ENCODE measurements around the gene ISCU. TPM values are rescaled to one million over a fixed set of nuclear protein-coding genes. Genes with fewer than 3 reads are reported as not detected.

Gene ISCU
- polyA plus RNA-seq, 1 donor (not counting 4 experiments of a cell fraction or from before 2014, with no cell fraction given): 106 TPM

DNA sequence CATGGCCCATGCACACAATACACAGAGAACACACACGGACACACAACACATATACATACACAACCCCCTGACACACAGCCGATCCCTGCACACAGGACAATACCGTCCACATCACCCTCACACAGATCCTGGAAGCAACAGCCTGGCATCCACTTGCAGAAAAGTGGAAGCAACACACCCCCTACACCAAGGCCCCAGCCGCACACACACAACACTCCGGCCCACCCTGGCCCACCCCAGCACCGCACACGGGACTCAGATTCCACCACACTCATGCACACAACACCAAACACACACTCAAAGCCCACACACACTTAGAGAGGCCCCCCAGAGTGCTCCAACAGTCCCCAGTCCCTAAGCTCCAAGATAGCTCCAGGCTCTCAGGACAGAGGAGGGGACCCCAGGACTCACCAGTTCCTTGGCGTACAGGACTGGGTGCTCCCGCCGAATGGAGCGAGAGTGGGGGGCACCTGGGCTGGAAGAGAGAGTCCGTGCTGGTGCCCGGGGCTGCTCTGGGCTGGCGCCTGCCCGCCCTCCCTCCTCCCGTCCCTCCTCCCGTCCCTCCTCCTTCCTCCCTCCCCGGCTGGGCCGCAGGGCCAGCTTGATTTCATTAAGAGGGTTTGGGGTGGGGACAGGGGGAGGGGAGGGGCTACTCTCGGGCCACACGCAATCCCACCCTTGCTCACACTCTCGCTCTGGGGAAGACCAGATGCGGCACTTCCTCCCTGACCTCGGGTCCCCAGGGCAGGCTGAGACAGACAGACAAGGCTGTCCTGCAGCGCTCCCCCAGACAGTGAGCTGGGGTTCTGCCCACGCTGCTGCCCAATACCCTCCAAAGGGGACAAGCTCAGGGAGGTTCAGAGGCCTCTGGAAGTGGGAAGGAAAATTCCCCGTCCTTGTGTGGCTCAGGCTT lies 35.4 kb downstream of the ISCU start, which contains the start of gene TMEM119:
TSS of gene TMEM119 (minus strand) at position 526 of the 913 bp plus-strand sequence. CDS start 5,701 bp downstream, outside the sequence.
- dilution Hi-C loops (cut with MboI; ENCODE audit: extremely low pct_ligation_motif_present, low sequenced_read_pairs): no loop called here
- TF ChIP-seq, protein P1, sequence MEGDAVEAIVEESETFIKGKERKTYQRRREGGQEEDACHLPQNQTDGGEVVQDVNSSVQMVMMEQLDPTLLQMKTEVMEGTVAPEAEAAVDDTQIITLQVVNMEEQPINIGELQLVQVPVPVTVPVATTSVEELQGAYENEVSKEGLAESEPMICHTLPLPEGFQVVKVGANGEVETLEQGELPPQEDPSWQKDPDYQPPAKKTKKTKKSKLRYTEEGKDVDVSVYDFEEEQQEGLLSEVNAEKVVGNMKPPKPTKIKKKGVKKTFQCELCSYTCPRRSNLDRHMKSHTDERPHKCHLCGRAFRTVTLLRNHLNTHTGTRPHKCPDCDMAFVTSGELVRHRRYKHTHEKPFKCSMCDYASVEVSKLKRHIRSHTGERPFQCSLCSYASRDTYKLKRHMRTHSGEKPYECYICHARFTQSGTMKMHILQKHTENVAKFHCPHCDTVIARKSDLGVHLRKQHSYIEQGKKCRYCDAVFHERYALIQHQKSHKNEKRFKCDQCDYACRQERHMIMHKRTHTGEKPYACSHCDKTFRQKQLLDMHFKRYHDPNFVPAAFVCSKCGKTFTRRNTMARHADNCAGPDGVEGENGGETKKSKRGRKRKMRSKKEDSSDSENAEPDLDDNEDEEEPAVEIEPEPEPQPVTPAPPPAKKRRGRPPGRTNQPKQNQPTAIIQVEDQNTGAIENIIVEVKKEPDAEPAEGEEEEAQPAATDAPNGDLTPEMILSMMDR (optimal IDR thresholded peaks at IDR 0.05 in 1 of 3, IDR thresholded peaks at IDR 0.05 in 1 of 3, conservative IDR thresholded peaks at IDR 0.05 in 1 of 3; ENCODE audit: extremely low read depth in 1 of 3, insufficient read depth in 2 of 3, low read length in 3 of 3): no peak
- TF ChIP-seq EZH2 (IDR thresholded peaks at IDR 0.05; ENCODE audit: low read length): no peak
- H4K20me1 ChIP-seq (ENCODE audit: control insufficient read depth, extremely low read depth, insufficient read depth, low read length): no peaks in the 10 kb centered on the region

DNA sequence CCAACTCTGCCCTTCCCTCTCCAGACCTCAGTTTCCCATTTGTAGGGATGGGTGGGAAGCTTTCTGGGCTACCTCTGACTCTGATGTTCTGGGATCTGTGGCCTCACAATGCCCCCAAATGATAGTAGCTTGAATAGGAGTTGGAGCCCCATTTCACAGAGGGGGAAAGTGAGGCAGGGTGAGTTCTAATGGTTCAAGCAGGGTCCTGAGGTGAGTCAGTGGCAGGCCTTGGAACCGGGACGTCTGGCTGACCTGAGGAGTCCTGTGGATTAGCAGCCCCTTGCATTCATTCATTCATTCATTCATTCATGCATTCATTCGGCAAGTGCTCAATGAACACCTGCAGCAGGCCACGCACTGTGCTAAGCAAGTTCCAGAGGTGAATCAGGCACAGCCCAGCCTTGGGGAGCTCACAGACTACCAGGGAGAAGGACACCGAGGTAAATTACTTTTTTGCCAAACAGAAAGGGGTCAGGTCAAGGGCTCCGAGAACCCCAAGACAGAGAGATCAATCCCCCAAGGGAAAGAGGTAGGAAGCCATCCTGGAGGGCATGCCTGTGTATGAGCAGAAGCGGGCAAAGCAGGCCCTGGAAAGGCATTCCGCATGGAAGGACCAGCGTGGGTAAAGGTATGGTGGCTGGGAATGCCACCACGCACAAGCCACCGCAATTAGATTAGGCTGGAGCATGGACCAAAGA lies 36.3 kb downstream of the ISCU start:
- Histone ChIP-seq H3K4me1 (ENCODE audit: control insufficient read depth, extremely low read depth, insufficient read depth, low read length) (no peaks in the 10 kb centered on the region), H2AFZ (ENCODE audit: control insufficient read depth, low read length) (no peak overlapping the region), H3K27ac (ENCODE audit: control insufficient read depth, insufficient read depth, low read length) (no peak overlapping the region), H3K9ac (ENCODE audit: control insufficient read depth, extremely low read depth, insufficient read depth, low read length) (no peak overlapping the region), H3K4me2 (ENCODE audit: control insufficient read depth, extremely low read depth, insufficient read depth, low read depth, low read length) (no peak overlapping the region), H4K20me1 (ENCODE audit: control insufficient read depth, extremely low read depth, insufficient read depth, low read length) (no peaks in the 10 kb centered on the region), H3K27me3 (ENCODE audit: control insufficient read depth, extremely low read depth, insufficient read depth, low read length) (peaks cover 7% of the 10 kb centered on the region), H3K9me1 (ENCODE audit: control insufficient read depth, extremely low read depth, insufficient read depth, low read length) (no peaks in the 10 kb centered on the region), H3K4me3 (ENCODE audit: control insufficient read depth in 2 of 3, extremely low read depth in 1 of 3, insufficient read depth in 2 of 3, low read depth in 1 of 3, low read length in 3 of 3) (no peak overlapping the region), H3K79me2 (ENCODE audit: control insufficient read depth, insufficient read depth, low read length) (no peaks in the 10 kb centered on the region), H3K36me3 (ENCODE audit: control insufficient read depth in 2 of 2, extremely low read depth in 1 of 2, insufficient read depth in 2 of 2, low read length in 2 of 2) (no peaks in the 10 kb centered on the region), H3K9me3 (ENCODE audit: control insufficient read depth, low read depth, low read length) (no peaks in the 10 kb centered on the region)
- DNase-seq (ENCODE audit: low read depth, low spot score) (no peak), FAIRE-seq (no peak)
- TF ChIP-seq, protein P1 (optimal IDR thresholded peaks at IDR 0.05 in 1 of 3, IDR thresholded peaks at IDR 0.05 in 1 of 3, conservative IDR thresholded peaks at IDR 0.05 in 1 of 3; ENCODE audit: extremely low read depth in 1 of 3, insufficient read depth in 2 of 3, low read length in 3 of 3): no peak
- no peak for TF ChIP-seq EZH2 (IDR thresholded peaks at IDR 0.05; ENCODE audit: low read length)
- dilution Hi-C loops (cut with MboI; ENCODE audit: extremely low pct_ligation_motif_present, low sequenced_read_pairs): no loop called here

More for the DNA sequence above, 35.4 kb downstream of the ISCU start, which contains the start of gene TMEM119:
- H2AFZ ChIP-seq (ENCODE audit: control insufficient read depth, low read length): no peak within 1 kb of the TSS
- H3K36me3 ChIP-seq (ENCODE audit: control insufficient read depth in 2 of 2, extremely low read depth in 1 of 2, insufficient read depth in 2 of 2, low read length in 2 of 2): no peaks in the 10 kb centered on the region
- no peak for FAIRE-seq
- H3K79me2 ChIP-seq (ENCODE audit: control insufficient read depth, insufficient read depth, low read length): no peaks in the 10 kb centered on the region
- no peak within 1 kb of the TSS for H3K4me2 ChIP-seq (ENCODE audit: control insufficient read depth, extremely low read depth, insufficient read depth, low read depth, low read length)
- H3K27ac ChIP-seq (ENCODE audit: control insufficient read depth, insufficient read depth, low read length): no peak within 1 kb of the TSS
- H3K9me1 ChIP-seq (ENCODE audit: control insufficient read depth, extremely low read depth, insufficient read depth, low read length): no peaks in the 10 kb centered on the region
- DNase-seq (ENCODE audit: low read depth, low spot score): no peak
- peaks cover 7% of the 10 kb centered on the region for H3K27me3 ChIP-seq (ENCODE audit: control insufficient read depth, extremely low read depth, insufficient read depth, low read length)
- no peak within 1 kb of the TSS for H3K4me3 ChIP-seq (ENCODE audit: control insufficient read depth in 2 of 3, extremely low read depth in 1 of 3, insufficient read depth in 2 of 3, low read depth in 1 of 3, low read length in 3 of 3)
- no peaks in the 10 kb centered on the region for H3K4me1 ChIP-seq (ENCODE audit: control insufficient read depth, extremely low read depth, insufficient read depth, low read length)
- no peaks in the 10 kb centered on the region for H3K9me3 ChIP-seq (ENCODE audit: control insufficient read depth, low read depth, low read length)
- H3K9ac ChIP-seq (ENCODE audit: control insufficient read depth, extremely low read depth, insufficient read depth, low read length): no peak within 1 kb of the TSS

All from keratinocyte (primary cell).